Omental fat pad (tissue), 4 donors: ENCODE measurements around the gene DOCK7. TPM values are rescaled to one million over a fixed set of nuclear protein-coding genes. Genes with fewer than 3 reads are reported as not detected.

ENCODE experiments used
- ATAC-seq: fragments of 150-250 bp; one replicate; pipeline ENCODE4 v1.9.1; 2016; ENCODE audit warnings: mild to moderate bottlenecking, moderate library complexity; ENCODE audit not compliant: low FRiP score
- DNase-seq: peaks from one replicate; pipeline ENCODE4 v3.0.0-alpha.2; 2019; ENCODE audit warnings: low spot score
- CTCF ChIP-seq, 3 donors: fragments of 450-650 bp; IDR thresholded peaks; one replicate each; pipeline ENCODE4 v1.5.1; 2016 to 2017; ENCODE audit warnings: antibody characterized with exemption in 3 of 3, mild to moderate bottlenecking in 3 of 3, moderate library complexity in 2 of 3
- total RNA-seq, 4 donors: library from RNA; depleted of rRNA; stranded (reverse); fragments of >200 nt; gene quantifications; one replicate each; pipeline ENCODE4 v1.1.0, GENCODE V29; 2016

DOCK7 gene
- total RNA-seq, result 10 to 100 TPM; 29.1 to 55.2 (median 31.0) TPM

- ATAC-seq, result peak; percentile 91
- DNase-seq, result no peak
- no peak for TF ChIP-seq CTCF (IDR thresholded peaks at IDR 0.05)
Measured at GRCh38 chr1:62687903-62688686, at the start of gene DOCK7. TSS of gene DOCK7 (minus strand) at chr1:62688386. CDS start at chr1:62688264, 122 bp downstream.

GRCh38 chr1:62735491-62736171 lies 47.4 kb upstream of the DOCK7 start:
- ATAC-seq, result peak; percentile 54
- TF ChIP-seq CTCF (IDR thresholded peaks at IDR 0.05), result no peak

DNA sequence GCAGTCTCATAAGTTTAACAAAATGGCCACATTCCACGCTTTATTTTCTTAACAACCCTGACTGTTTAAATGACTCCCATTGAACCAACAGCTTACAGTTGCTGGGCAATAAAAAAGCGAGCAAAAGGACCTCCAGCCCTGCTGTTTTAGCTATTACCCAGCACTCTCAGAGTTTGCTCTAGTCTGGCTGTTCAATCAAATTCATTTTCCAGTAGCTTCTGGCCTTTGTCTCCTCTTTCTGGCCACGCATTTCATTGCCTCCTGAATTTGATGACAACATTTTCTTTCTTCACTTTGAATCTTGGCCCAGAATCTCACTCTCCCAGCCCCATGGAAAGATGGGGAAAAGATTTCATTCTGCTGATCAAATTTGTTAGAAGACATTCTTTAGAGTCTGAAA lies 44.1 kb upstream of the DOCK7 start:
- no peak for TF ChIP-seq CTCF (IDR thresholded peaks at IDR 0.05)
- ATAC-seq (no peak), DNase-seq (no peak)

More at GRCh38 chr1:62735491-62736171, 47.4 kb upstream of the DOCK7 start:
- no peak for DNase-seq

DNA sequence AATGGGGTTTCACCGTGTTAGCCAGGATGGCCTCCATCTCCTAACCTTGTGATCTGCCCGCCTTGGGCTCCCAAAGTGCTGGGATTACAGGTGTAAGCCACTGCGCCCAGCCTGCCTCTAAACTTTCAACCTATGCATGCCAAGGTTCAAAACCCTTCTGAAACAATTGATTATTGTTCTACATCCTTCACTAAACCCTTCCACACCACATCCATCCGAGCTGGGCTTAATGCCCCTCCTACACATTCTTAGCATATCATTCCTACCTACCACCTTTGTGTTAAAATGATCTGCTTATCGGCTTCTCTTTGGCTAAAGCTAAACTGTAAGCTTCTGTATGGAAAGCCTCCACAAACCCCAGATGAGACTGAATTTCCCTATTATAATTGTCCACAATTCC lies 40.8 kb upstream of the DOCK7 start:
- DNase-seq (no peak), ATAC-seq (no peak)
- no peak for TF ChIP-seq CTCF (IDR thresholded peaks at IDR 0.05)

GRCh38 chr1:62727656-62728407 lies 39.6 kb upstream of the DOCK7 start:
- ATAC-seq (no peak), DNase-seq (no peak)
- TF ChIP-seq CTCF (IDR thresholded peaks at IDR 0.05), result no peak

GRCh38 chr1:62726011-62726442 lies 37.8 kb upstream of the DOCK7 start:
- DNase-seq (no peak), ATAC-seq (no peak)
- TF ChIP-seq CTCF (IDR thresholded peaks at IDR 0.05), result no peak
